Mesodermal cell (in vitro differentiated cells): ENCODE results near the gene PTPRN2.

Experiments
- H3K27ac ChIP-seq: 2 replicates; pipeline ENCODE4 v1.7.0; 2013; ENCODE audit warnings: mild to moderate bottlenecking, low read depth, low read length, moderate library complexity; ENCODE audit not compliant: severe bottlenecking
- H3K36me3 ChIP-seq: 2 replicates; pipeline ENCODE4 v1.7.1; 2013; ENCODE audit warnings: mild to moderate bottlenecking, low read length, moderate library complexity; ENCODE audit not compliant: control insufficient read depth, insufficient read depth
- H3K4me1 ChIP-seq: one replicate; pipeline ENCODE4 v1.7.1; 2013; ENCODE audit warnings: mild to moderate bottlenecking, low read length; ENCODE audit not compliant: insufficient read depth, control insufficient read depth, poor library complexity, severe bottlenecking
- H3K4me3 ChIP-seq: 2 replicates; pipeline ENCODE4 v1.7.0; 2013; ENCODE audit warnings: low read length, control low read depth, mild to moderate bottlenecking; ENCODE audit not compliant: insufficient read depth, poor library complexity, severe bottlenecking; ENCODE audit errors: extremely low read depth
- H3K9me3 ChIP-seq: 2 replicates; pipeline ENCODE4 v1.7.1; 2013; ENCODE audit warnings: mild to moderate bottlenecking, low read length, moderate library complexity; ENCODE audit not compliant: control insufficient read depth
- WGBS, 2 experiments: methylation state at CpG; one replicate each; pipeline ENCODE4 v1.1.5; 2013; ENCODE audit warnings: missing lambda C conversion rate in 2 of 2; ENCODE audit not compliant: insufficient coverage in 2 of 2; 5-methylcytosine and 5-hydroxymethylcytosine counted together

Gene PTPRN2

DNA sequence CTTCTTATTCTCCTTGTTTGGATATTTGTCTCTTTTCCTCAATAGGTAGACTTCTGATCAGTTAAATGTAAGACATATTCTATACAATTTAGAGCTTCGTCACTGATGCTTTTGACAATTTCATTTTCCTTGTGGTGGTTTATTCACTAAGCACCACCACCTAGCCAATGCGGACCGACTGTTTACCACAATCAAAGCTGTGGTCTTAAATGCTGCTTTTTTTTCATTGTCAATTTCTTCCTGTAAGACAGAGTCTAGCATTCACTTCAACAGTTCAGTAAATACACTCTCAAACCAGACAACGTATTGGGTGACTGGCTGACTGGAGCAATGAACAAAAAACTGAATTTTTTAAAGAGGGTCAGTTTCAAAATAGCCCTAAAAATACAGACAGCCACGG is 1011.8 kb downstream of the PTPRN2 start:
- Histone ChIP-seq H3K36me3 (no peaks in the 10 kb centered on the region), H3K9me3 (peaks cover 80% of the 10 kb centered on the region), H3K4me1 (no peaks in the 10 kb centered on the region), H3K4me3 (no peak overlapping the region), H3K27ac (no peak overlapping the region)
- WGBS, 2 experiments, result 64 to 71% methylated on average over 4 of the region's 5 CpGs

DNA sequence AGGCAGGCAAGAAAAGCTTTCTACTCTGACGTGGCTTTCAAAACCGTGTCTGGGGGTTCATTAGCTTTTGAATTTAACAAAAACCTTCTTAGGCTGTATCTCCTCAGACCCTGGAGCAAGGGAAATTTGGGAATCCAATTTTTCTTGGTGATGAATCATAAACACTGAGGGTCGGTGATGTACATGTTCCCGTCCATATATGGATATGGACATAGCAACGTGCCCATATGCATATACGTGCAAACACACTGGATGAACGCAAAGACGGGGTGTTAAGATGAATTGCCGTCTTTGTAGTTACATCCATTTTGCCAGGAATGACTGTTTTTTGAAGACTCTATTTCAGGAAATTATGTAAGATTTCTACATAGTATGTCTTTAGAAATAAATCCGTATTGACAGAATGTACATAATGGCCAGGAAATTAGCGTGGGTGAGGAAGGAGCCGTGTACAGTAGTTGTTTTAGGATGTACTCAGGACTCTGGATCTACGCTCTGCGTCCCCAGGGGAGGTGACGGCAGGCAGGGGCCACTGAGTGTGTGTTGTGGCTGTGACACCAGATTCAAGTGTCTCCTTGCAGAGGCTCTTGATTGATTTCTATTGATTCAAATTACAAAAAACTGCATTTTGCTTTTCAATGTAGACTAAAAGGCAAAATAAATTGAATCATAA is 1012.6 kb downstream of the PTPRN2 start:
- Histone ChIP-seq H3K4me1 (no peaks in the 10 kb centered on the region), H3K4me3 (no peak overlapping the region), H3K36me3 (no peaks in the 10 kb centered on the region), H3K9me3 (peaks cover 82% of the 10 kb centered on the region), H3K27ac (no peak overlapping the region)
- 77 to 81% methylated on average over 14 to 15 of the region's 15 CpGs for WGBS, 2 experiments

DNA sequence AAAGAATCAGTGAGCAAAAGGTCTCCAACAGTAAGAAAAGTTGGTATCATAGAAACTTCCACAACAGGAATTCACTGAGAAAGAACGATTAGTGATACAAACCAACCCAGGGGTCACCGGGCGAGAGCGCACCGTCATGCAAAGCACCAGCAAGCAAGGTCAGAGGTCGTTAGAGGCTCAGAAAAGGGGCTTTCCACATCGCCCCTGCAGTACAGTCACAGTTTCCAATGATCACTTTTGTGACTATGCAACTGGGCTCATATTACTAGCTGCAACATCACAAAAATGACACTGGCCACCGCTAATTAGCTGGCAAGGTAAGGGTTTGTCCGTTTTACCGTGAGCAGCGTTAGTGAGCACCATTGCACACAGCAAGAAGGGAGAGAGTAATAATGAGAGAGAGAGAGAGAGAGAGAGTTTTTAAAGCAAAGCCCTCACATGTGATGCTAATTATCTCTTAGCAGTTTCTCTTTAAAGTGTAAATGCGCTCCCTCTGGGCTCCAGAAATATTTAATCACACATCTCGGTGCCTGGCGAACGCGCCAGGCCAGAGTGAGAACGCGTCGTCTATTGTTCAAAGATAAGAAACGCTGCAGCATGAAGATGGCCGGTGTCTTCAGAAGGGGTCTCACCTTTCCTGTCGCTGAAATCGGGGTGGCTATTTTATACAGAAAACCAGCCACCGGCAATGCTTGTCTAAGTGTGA is 1013.4 kb downstream of the PTPRN2 start:
- Histone ChIP-seq H3K27ac (no peak overlapping the region), H3K9me3 (peaks cover 82% of the 10 kb centered on the region), H3K4me3 (no peak overlapping the region), H3K36me3 (no peaks in the 10 kb centered on the region), H3K4me1 (no peaks in the 10 kb centered on the region)
- WGBS, 2 experiments, result 81 to 85% methylated on average over 21 to 24 of the region's 24 CpGs

DNA sequence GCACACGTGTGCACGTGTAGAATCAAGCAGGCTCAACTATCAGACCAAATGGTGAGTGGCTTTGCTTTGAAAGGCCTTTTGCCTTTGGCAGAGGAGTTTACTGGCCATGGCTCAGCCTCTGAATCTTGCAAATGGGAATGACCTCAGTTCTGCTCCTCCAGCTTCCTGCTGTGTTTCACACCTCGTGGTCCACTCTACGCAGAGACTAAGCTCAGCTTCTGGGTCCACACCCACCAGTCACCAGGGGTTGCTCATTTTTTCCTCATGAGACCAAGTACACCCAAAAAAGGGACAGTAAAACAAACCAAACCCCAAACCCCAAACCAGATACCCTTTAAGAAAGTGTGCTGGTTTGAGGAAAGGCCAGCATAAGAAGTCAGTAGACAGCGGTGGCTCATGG is 1014.4 kb downstream of the PTPRN2 start:
- Histone ChIP-seq H3K4me3 (no peak overlapping the region), H3K27ac (no peak overlapping the region), H3K4me1 (no peaks in the 10 kb centered on the region), H3K9me3 (peaks cover 84% of the 10 kb centered on the region), H3K36me3 (no peaks in the 10 kb centered on the region)
- WGBS, 2 experiments, result 66 to 85% methylated on average over 4 to 5 of the region's 5 CpGs

DNA sequence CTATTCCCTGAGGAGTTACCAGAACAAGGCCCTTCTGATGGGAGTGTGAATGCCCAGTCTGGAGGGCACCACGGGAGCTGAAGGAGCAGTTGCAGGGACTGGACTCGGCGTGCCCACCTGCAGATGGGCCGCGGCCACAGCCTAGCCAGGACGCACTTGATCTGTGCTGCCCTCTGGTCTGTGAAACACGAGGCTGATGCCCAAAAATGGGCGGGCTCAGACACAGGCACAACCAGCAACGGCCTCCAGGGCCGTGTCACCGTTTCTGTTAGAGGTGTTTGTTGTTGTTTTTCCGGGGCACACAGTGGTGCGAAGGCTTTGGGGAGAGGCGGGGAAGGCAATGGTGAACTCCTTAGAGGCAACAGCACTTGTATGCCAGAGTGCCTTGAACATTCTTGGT is 1015.0 kb downstream of the PTPRN2 start:
- peaks cover 86% of the 10 kb centered on the region for H3K9me3 ChIP-seq
- no peak overlapping the region for H3K4me3 ChIP-seq
- H3K4me1 ChIP-seq, result no peaks in the 10 kb centered on the region
- WGBS, 2 experiments, result 74 to 82% methylated on average over 13 to 14 of the region's 14 CpGs
- H3K36me3 ChIP-seq, result no peaks in the 10 kb centered on the region
- no peak overlapping the region for H3K27ac ChIP-seq

DNA sequence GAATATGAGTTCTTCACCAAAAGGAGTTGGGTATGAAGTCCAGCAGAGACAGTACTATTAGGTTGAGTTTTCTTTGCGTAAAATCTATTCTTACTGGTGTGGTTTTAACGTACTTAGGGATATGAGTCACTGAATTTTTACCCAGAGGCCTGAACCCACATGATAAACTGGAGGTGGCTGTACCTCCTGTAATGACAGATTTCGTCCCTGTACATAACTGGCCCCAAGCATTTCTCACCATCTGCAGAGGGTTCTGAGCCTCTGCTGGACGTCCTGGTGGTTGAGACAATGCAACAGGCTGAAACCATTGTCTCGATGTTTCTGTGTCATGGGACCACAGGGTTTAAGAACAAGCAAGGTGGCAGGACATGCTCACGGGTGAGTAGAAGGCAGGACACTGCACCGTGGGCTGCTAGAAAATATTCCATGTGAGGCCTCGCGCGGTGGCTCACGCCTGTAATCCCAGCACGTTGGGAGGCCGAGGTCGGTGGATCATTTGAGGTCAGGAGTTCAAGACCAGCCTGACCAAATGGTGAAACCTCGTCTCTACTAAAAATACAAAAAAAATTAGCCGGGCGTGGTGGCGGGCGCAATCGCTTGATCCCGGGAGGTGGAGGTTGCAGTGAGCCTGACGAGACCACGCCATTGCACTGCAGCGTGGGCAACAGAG is 1017.0 kb downstream of the PTPRN2 start:
- H3K4me3 ChIP-seq, result no peak overlapping the region
- 76 to 81% methylated on average over 16 to 21 of the region's 24 CpGs for WGBS, 2 experiments
- peaks cover 82% of the 10 kb centered on the region for H3K9me3 ChIP-seq
- H3K36me3 ChIP-seq, result no peaks in the 10 kb centered on the region
- H3K4me1 ChIP-seq, result no peaks in the 10 kb centered on the region
- no peak overlapping the region for H3K27ac ChIP-seq

DNA sequence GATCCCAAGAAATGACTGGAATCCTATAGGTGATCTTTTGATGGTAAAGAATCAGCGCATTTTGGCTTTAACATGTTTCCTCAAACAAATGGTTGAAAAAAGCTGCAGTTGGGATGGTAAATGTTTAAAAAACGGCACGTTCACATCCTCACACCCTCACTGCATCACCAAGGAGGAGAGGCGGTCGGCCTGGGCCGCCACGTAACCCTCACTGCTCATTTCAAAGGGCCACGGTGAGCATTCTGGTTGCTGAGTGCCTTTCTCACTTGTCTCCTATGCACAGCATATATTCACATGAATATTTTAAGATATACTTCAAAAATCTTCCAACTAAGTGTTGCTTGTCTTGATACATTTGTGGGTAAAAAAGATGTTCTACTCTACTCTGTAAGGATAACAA is 1017.7 kb downstream of the PTPRN2 start:
- H3K27ac ChIP-seq, result no peak overlapping the region
- no peaks in the 10 kb centered on the region for H3K4me1 ChIP-seq
- peaks cover 82% of the 10 kb centered on the region for H3K9me3 ChIP-seq
- H3K36me3 ChIP-seq, result no peaks in the 10 kb centered on the region
- no peak overlapping the region for H3K4me3 ChIP-seq
- 83 to 92% methylated on average over 2 to 5 of the region's 8 CpGs for WGBS, 2 experiments

DNA sequence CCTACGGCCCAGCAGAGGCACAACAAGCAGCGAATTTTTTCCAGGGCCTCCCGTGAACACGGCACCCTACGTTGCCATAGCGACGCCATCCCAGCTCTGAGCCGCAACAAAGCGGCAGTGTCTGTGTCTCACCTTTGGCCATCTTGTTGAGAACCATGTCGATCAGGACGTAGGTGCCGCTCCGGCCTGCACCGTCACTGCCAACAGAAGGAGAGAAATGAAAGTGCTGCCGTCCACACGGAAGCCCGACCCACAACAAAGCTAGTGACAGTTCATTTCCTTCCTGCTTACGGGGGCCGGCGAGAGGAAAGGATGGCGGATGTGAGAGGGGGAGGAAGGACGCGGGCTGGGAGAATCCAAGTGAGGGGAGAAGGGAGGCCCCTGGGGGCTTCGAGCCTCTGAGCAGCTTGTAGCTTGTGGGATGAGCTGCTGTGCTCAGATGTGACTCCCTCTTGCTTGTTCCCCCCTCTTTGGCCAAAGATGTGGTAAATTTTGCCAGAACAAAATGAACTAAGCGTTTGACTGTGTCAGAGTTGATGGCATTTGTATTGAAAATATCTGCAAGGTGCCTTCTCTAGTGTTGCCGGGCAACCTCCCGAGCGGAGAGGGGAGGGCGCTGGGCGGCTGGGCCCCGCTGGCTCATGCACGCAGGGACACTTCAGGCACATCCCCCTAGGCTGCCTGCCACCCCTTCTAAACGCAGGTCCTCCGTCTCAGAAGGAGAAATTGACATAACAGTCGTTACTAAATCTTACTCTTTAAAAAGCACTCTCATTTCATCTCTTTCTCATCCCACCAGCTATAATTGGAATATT is 1018.6 kb downstream of the PTPRN2 start:
- H3K36me3 ChIP-seq, result no peaks in the 10 kb centered on the region
- no peaks in the 10 kb centered on the region for H3K4me1 ChIP-seq
- H3K4me3 ChIP-seq, result no peak overlapping the region

DNA sequence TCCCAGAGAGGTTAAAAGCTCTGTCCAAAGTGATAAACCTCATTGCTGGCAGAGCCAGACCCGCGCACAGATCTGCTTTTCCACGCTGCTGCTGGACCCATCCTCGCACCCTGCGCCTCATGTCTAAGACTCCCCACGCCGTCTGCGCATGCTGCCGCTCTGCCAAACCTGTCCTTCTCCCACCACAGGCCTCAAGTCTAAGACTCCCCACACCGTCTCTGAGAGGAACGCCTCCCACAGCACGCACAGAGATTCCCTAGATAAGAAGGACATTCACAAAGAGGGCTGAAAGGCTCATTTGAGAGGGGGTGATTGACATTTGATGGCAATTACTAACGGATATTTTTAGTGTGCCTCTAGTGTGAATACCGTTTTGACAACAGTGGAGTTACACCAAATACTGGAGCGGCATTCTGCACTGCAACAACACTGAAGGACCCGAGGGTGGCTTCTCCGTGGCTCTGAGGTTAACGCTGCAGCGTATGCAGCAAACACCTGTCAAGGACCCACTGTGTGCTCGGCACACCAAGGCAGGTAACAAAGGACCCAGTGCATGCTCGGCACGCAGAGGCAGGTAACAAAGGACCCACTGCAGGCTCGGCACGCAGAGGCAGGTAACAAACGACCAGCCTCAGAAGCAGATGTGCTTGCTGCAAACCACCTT is 1019.4 kb downstream of the PTPRN2 start:
- Histone ChIP-seq H3K9me3 (peaks cover 86% of the 10 kb centered on the region), H3K4me3 (no peak overlapping the region), H3K36me3 (no peaks in the 10 kb centered on the region), H3K27ac (no peak overlapping the region), H3K4me1 (no peaks in the 10 kb centered on the region)
- 80 to 83% methylated on average over 22 to 23 of the region's 25 CpGs for WGBS, 2 experiments

More for the DNA sequence above, 1018.6 kb downstream of the PTPRN2 start:
- Histone ChIP-seq H3K9me3 (peaks cover 85% of the 10 kb centered on the region), H3K27ac (no peak overlapping the region)
- 80 to 82% methylated on average over 27 to 32 of the region's 35 CpGs for WGBS, 2 experiments

DNA sequence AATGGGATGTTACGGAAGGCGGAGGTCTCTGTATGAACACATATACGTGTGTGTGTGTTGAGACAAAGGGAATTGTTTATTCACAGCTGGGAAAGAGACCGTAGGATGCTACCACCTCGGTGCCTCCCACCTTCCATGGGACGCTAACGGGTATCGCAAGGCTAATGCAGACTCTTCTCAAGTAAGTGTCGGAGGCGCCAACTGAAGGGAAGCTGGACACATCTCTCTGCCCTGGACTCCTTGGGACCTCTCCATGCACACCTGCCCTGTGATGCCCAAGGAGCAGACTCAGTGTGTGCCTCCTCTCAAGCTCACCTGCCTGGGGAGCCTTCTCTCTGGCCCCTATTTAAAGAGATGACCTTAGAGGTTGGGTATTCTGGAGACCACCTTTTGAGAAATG is 1020.0 kb downstream of the PTPRN2 start:
- Histone ChIP-seq H3K27ac (no peak overlapping the region), H3K4me1 (no peaks in the 10 kb centered on the region), H3K4me3 (no peak overlapping the region), H3K9me3 (peaks cover 82% of the 10 kb centered on the region), H3K36me3 (no peaks in the 10 kb centered on the region)
- 78 to 85% methylated on average over 10 of the region's 10 CpGs for WGBS, 2 experiments
